HuH-7 (cell line): ENCODE results near the gene FBLN7.

Source experiments
- DNase-seq: peaks from one replicate; pipeline ENCODE4 v3.0.0; 2011; ENCODE audit warnings: low spot score

The FBLN7 gene

DNA sequence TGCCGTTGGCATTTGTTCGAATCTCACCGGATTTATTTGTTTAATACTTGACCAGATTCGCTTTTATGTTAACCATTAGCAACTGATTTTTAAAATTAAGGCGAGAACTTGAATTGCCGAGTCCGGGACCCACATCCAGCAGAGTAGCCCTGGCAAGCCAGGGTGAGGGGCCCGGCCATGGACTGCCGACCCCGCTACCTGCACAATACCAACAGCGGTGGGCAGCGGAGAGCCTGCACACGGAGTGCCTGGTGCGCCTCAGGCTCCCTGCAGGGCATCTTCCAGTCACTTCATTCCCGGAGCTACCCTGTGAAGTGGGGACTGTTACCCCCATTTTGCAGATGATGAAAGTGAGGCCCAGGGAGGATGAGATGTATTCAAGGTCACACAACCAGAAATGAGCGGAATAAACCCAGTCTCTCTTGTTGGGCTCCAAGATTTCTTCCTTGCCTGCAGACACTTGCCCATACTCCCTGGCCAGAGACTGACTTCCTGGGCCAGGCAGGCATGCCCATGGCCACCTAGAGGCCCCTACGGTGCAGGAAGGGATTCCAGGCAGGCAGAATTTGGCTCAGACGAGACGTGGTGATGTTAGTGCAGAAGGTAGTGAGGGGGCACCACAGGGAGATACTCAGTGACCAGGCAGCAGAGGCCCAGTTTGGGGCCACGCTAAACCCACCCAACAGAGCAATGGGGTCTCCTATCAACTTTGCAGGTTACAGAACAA, 2.9 kb downstream of the FBLN7 start:
- DNase-seq = no peak

- no peak for DNase-seq
Measured at GRCh38 chr2:112141626-112142007, 3.4 kb downstream of the FBLN7 start.

DNA sequence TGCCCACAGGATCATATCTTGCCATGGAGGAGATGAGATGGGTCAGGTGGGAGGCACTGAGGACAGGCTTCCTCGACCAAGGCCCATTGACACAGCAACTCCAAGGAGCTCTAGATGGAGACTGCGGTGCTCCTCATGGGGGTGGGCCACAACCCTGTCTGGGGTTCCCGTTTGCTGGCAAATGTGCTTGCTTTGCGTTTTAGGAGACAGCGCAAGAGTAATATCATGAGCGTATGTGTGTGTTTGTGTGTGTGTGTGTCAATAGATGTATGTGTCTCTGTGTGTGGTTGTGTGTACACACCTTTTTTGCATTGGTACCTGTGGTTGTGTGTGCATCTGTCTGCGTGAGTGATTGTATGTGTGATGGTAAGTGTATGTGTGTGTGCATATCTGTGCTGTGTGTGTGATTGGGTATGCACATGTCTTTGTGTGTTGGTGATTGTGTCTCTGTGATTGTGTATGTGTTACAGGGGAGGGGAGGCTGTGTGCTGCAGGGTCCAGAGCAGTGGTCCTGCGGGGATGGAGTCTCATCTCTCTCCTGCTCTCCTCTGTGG, 4.4 kb downstream of the FBLN7 start:
- DNase-seq = no peak

DNA sequence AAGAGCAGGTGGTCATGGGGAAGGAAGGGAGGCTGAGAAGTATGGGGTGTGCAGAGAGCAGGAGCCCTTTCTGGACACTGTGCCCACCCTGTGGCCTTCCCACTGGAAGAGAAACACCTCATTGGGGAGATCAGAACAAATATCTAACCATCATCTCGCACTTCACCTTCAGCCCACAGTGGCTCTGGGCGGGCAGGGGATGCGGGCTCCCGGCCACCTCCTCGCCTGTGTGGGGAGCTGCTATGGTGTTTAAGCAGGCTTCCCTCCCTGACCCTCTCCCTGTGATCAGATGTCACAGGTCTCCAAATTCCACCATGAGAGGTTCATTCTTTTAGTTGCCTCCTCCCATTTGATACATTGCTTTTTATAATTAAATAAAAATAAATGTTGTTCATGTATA, 5.0 kb downstream of the FBLN7 start:
- no peak for DNase-seq

DNA sequence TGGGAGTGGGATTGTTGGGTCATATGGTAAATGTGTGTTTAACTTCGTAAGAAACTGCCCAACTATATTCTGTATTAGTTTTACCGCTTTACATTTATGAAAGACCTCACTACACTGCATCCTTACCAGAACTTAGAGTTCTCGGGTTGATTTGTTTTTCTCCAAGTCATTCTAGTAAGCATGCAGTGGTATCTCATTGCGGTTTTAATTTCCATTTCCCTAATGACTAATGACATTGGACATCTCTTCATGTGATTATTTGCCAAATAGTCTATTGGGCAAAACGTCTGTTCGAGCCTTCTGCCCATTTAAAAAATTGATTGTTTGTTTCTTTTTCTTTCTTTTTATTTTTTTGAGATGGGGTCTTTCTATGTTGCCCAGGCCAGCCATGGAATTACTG, 6.8 kb downstream of the FBLN7 start:
- DNase-seq = no peak

DNA sequence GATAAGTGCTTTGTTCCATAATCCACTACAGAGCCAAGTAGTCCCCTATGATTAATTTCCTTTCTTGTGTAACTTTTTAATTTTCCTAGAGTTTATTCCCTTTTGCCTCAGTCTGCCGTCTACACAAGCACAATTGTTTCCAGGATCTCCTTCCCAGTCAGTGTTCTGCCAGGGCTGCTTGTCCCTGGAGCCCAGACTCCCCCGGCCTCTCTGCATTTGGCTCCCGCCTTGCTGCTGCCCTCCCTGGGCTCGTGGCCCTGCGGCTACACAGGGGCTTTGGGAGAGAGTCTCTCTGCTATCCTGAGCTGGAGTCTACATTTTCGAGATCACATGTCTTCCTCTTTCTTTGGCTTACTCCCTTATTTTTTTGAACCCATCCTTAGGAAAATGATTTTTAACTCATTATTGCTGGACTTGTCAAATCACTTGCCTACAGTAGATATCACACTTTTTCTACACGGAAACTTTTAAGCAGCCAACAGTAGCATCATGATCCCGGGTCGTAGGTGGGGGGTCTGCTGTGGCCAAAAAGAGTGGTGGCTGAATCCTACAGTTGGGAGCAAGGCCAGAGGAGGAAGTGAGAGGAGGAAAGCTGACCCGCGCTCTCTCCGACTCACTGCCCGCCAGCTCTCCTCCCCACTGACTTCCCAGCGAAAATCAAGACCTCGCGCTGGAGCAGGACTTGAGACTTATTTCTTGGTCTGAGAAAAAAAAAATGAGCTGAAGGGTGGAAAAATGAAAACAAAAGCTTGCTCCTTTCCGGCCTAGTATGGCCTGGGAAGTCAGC, 9.4 kb downstream of the FBLN7 start:
- no peak for DNase-seq

DNA sequence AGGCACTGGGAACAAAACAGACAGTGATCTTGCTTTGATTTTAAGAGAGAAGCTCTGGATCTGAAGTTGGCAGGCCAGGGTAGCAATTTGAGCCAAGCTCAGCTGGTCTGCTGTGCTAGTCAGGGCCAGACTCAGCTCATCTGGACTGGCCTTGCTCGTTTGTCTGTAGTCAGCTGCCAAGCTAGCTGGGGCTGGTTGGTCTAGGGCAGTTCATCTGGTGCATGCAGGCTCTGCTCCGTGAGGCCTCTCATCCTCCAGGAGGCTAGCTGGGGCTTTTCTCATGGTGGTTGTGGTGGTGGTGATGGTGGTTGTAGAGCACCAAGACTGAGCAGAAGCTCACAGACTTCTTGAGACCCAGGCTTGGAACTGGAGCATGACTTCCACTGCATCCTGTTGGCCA, 10.3 kb downstream of the FBLN7 start:
- DNase-seq = no peak

DNA sequence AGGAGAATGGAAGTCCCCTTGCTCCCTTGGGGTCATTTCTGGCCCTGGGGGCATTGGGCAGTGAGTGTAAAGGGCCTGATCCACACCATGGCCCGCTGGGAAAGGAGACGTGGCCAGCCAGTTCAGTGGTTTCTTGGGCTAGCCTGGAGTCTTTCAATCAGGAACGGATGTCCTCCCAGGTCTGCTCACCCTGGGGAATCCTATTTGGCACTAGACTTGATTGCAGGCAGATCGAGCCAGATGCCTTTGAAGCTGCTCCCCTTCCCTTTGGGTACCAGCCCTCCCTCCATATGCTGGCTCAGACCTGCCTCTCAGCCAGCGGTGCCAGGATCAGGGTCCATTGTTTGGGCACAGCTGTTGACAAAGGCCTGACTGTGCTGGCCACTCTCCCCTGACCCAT, 11.0 kb downstream of the FBLN7 start:
- no peak for DNase-seq

DNA sequence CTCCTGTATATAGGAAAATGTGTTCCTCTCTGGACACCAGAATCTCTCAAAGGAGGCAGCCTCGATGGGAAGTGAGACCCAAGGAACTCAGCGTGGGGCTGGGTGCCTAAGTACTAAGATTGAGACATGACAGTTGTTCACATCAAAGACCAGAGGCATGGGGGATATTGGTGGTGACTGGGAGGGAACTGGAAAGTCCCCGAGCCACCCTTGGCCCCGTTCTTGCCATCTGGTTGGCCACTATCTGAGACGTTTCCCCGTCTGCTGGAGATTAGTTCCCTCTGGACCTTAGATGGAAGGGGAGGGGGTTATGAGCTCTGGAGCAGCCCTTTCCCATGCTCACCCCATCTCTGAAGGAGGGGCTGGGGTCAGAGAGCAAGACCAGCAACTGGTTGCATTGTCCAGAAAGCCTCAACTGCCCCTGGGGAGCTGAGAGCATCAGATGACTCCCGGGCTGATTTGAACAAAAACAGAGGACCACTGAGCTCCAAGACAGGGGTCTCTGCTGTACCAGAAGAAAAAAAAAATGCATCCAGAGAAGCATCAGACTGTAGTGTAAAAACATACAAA, 11.8 kb downstream of the FBLN7 start:
- DNase-seq = no peak

DNA sequence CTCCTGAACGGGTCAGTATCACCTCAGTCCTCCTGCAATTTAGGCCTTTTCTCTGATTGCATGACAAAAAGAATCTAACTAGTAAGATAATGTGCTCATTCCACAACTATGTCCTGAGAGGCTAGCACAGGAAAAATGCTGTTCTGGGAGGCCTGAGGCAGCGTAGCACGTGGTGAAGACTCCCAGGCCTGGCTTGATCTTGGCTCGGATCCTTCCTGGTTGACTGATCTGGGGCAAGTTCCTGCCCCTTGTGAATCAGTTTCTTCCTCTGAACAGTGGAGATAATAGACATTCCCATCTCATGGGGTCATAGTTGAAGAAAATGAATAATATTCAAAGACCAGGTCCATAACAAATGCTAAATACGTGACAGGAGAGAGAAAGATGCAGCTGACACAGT, 12.3 kb downstream of the FBLN7 start:
- DNase-seq = no peak

DNA sequence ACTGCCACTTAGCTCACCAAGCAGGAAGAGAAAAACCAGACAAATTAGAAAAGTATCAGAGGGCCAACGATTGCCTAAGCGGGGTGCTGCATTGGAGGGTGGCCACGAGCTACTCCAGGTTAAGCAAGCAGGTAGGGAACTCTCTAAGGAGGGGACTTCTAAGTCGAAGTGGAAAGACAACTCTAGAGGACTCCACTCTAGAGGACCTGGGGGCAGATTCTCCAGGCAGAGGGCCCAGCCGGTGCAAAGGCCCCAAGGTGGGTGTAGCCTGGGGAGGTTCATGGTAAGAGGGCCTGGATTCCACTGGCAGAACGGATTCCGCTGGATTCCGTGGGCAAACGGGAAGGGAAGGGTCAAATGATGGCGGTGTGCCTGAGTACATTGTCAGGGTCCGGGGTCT, 12.7 kb downstream of the FBLN7 start:
- DNase-seq = no peak

DNA sequence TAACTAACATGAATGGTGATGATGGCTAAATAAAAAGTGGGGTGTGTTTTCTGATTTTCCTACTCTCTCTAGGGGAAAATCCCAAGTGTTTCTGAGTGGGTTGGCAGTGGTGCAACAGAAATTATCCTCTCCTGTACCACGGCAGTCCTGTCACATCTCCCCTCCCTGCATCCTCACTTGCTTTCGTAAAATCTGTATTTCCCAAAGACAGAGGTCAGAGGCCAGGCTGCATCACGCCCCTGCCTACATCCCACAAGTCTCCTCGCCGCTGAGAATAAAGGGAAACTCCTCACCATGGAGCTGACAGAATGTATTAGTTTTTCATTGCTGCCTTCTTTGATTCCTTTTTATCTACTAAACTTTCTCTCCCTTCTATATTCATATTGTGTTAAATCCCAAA, 13.1 kb downstream of the FBLN7 start:
- DNase-seq = no peak

DNA sequence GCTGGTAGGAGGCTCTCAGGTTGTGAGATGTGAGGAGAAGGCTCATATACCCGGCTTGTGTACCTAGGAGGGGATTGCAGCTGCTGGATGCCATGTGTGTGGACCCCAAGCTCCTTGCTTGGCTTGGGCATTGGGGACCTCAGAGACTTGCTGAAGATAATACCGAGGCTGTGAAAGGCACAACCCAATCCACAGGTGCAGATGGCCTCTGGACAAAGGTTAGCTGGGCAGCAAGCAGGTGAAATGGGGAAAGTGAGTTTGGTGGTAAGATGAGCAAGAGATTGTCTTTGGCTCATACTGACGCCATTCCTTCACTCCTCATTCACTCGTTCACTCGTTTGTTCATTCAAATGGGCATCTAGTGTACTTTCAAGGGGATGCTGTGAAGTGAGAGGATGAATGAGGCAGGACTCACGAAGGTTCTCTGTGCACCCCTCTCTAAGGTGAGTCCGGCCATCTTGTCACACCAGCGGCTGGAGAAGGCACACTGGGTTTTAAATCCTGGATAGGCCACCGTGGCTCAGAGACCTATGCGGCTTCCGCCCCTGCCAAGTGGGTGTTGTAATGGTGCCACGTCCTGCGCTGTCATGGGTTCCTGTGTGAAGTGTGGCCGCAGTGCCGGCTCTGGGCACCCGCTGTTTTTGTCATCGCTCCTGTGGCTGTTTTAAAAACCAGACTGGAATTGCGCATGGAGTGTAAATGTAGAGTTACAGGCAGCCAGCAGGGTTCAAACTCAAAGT, 13.7 kb downstream of the FBLN7 start:
- DNase-seq = no peak

GRCh38 chr2:112152476-112153178, 14.4 kb downstream of the FBLN7 start:
- DNase-seq = no peak

DNA sequence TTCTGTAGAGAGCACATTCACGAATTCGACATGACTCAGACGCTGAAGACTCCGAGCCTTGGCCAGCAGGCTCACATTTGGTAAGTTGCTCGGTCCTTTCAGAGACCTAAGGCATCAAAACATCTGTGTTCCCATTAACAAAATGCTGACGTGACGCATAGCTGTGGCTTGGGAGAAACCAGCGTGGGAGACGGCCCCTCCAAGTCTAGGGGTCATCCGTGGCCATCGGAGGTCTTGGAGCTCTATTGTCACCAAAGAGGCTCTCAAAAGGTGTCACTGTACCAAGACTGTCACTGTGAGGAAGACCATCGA, 14.9 kb downstream of the FBLN7 start:
- DNase-seq = no peak

GRCh38 chr2:112153501-112153900, 15.3 kb downstream of the FBLN7 start:
- DNase-seq = no peak

DNA sequence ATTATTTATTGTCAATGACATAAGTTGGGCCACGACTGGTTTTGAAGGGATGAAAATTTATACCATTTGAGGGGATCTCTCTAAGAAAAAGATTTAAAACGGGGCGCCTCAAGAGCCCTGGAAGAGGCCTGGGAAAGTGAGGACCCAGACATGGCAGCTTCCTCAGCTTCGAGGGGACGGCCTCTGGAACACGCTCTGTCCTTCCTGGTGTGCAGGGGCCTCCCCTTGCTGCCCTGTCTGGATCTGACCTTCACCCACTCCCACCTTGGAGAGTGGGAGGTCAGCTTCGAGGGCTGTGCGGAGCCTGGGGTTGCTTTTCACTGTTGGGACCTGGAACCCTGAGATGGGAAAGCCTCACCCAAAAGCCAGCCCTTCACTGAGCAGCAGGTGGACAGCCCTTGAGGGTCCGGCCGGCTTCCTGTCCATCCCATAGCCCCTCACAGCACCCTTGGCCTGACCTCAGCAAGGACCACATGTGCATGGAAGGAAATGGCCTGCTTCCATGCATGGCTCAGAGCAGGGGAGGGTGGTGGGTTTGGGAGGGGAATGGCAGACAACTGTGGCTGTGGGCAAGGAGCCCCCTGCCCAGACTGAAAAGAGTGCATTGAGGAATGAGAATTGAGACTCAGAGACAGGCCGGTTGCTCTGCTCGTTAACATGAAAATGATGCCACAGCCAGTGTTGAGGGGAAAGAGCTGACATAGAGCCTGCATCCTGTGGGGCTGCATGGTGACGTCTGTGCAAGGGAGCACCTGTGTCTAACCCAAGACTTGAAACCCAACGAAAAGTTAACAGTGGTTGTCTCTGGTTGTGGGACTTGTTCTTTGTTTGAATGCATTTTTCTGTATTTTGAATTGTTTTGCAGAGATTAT, 16.3 kb downstream of the FBLN7 start:
- DNase-seq = no peak

GRCh38 chr2:112155331-112156151, 17.4 kb downstream of the FBLN7 start:
- no peak for DNase-seq

- no peak for DNase-seq
Measured at GRCh38 chr2:112156152-112156986, 18.2 kb downstream of the FBLN7 start.
